ENCODE results near the gene KCNQ5. TPM values are rescaled to one million over a fixed set of nuclear protein-coding genes. Genes with fewer than 3 reads are reported as not detected.

The KCNQ5 gene
- total RNA-seq, 1 experiment from 2014 or later = 17.8 TPM

DNA sequence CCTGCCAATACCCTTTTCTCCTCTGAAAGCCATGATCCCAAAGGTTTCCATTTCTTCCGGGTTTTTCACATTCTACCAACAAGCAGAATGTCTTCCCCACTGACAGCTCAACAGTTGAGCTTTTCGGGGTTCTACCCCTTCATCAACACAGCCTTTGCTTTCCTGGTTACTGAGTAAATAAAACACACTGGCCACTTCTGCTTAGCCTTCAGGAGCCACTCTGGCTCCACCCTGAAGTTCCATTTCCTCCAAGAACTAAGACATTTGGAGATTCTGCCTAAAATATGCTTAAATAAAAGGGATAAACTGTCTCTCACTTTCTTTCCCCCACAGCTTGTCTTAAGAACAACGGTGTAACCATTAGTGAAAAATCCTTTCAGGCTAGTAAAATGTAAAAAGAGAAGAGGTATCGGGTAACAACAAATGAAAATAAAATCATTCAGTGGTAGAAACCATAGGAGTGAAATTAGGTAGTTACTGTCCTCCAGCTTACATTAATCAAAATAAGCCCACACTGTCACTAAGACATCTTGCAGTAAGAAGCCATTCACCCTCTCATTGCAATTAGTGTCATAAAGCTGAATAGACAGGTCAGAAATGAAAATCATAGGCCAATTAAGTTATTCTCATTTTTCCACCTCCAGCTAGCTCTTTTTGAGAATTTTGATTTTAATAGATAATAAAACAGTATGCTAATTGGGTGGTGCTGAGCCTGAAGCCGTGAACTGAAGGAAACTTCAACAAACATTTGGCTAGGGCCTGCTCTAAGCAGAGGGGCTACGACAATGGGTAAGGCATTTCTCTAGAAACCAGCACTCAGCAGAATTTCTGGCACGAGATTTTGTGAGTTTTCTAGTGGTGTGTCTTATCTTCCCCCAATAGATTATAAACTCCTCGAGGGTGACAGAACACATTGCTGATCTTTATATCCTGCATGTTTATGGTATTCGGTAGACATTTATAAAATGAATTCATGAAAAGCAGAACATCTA, 409.2 kb downstream of the KCNQ5 start:
- POLR2A ChIA-PET (ENCODE audit: low non-redundant PET) = no interaction called here

DNA sequence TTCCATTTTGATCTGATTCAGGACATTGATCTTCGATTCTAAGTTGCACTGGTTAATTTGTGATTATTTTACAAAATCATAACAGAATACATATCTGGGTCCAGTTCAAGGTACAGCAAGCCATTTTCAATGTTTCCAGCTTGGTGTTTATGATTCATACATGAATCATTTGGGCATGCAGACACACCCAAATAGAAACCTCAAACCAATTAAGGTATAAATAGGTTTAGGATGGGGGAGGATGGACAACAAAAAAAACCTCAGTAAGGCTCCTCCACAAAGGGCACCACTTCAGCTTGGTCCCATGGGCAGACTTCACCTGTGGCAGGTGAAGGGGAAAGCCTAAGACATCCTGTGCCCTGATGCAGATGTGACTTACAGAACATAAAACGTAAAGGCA, 410.7 kb downstream of the KCNQ5 start:
- no peaks in the 10 kb centered on the region for H3K36me3 ChIP-seq (ENCODE audit: insufficient read depth, low read length, poor library complexity, severe bottlenecking)
- H3K4me1 ChIP-seq (ENCODE audit: insufficient read depth, low read length, poor library complexity, severe bottlenecking) = peaks cover 9% of the 10 kb centered on the region
- BruUV-seq (replicated peaks) = no TSS peak
- H3K27me3 ChIP-seq (replicated peaks; ENCODE audit: insufficient read depth, low read depth, low read length, poor library complexity) = no peaks in the 10 kb centered on the region
- no peak overlapping the region for H3K4me3 ChIP-seq (ENCODE audit: low read depth, low read length, poor library complexity, severe bottlenecking)
- DNase-seq (ENCODE audit: low spot score) = no peak
- POLR2A ChIA-PET (ENCODE audit: low non-redundant PET) = no interaction called here
- CTCF ChIA-PET = no interaction called here
- TF ChIP-seq, protein P1, sequence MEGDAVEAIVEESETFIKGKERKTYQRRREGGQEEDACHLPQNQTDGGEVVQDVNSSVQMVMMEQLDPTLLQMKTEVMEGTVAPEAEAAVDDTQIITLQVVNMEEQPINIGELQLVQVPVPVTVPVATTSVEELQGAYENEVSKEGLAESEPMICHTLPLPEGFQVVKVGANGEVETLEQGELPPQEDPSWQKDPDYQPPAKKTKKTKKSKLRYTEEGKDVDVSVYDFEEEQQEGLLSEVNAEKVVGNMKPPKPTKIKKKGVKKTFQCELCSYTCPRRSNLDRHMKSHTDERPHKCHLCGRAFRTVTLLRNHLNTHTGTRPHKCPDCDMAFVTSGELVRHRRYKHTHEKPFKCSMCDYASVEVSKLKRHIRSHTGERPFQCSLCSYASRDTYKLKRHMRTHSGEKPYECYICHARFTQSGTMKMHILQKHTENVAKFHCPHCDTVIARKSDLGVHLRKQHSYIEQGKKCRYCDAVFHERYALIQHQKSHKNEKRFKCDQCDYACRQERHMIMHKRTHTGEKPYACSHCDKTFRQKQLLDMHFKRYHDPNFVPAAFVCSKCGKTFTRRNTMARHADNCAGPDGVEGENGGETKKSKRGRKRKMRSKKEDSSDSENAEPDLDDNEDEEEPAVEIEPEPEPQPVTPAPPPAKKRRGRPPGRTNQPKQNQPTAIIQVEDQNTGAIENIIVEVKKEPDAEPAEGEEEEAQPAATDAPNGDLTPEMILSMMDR (conservative IDR thresholded peaks at IDR 0.05; ENCODE audit: low read depth, low read length) = no peak
- no peak for TF ChIP-seq EZH2 (IDR thresholded peaks at IDR 0.05; ENCODE audit: borderline replicate concordance, low read depth, low read length, poor library complexity, severe bottlenecking)
- H3K27ac ChIP-seq (ENCODE audit: low read depth, low read length, poor library complexity, severe bottlenecking) = no peak overlapping the region
- H3K9me3 ChIP-seq (ENCODE audit: low read depth, low read length, poor library complexity, severe bottlenecking) = no peaks in the 10 kb centered on the region
- intact Hi-C loops (cut with micrococcal nuclease; ENCODE audit: unreplicated experiment) = no loop called here

More for the DNA sequence above, 409.2 kb downstream of the KCNQ5 start:
- Histone ChIP-seq H3K9me3 (ENCODE audit: low read depth, low read length, poor library complexity, severe bottlenecking) (no peaks in the 10 kb centered on the region), H3K27ac (ENCODE audit: low read depth, low read length, poor library complexity, severe bottlenecking) (no peak overlapping the region), H3K4me1 (ENCODE audit: insufficient read depth, low read length, poor library complexity, severe bottlenecking) (peaks cover 9% of the 10 kb centered on the region), H3K27me3 (replicated peaks; ENCODE audit: insufficient read depth, low read depth, low read length, poor library complexity) (no peaks in the 10 kb centered on the region), H3K36me3 (ENCODE audit: insufficient read depth, low read length, poor library complexity, severe bottlenecking) (no peaks in the 10 kb centered on the region), H3K4me3 (ENCODE audit: low read depth, low read length, poor library complexity, severe bottlenecking) (no peak overlapping the region)
- intact Hi-C loops (cut with micrococcal nuclease; ENCODE audit: unreplicated experiment) = no loop called here
- DNase-seq (ENCODE audit: low spot score) = no peak
- TF ChIP-seq, protein P1 (conservative IDR thresholded peaks at IDR 0.05; ENCODE audit: low read depth, low read length) = no peak
- TF ChIP-seq EZH2 (IDR thresholded peaks at IDR 0.05; ENCODE audit: borderline replicate concordance, low read depth, low read length, poor library complexity, severe bottlenecking) = no peak
- CTCF ChIA-PET = no interaction called here
- BruUV-seq (replicated peaks) = no TSS peak

DNA sequence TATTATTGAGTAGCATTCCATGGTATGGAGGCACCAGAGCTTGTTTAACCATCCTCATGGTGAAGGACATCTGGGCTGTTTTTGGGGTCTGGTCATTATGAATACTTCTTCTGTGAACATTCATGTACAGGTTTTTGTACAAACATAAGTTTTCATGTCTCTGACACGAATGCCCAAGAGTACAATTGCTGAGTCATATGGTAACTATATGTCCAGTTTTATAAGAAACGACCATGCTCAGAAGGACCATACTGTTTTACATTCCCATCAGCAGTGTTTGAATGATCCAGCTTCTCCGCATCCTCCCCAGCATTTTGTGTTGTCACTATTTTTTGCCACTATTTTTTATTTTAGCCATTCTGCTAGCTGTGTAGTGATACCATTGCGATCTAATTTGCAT, 414.8 kb downstream of the KCNQ5 start:
- H3K4me3 ChIP-seq (ENCODE audit: low read depth, low read length, poor library complexity, severe bottlenecking) = no peak overlapping the region
- no peak for DNase-seq (ENCODE audit: low spot score)
- ChIA-PET POLR2A (ENCODE audit: low non-redundant PET) (no interaction called here), CTCF (no interaction called here)
- peaks cover 7% of the 10 kb centered on the region for H3K9me3 ChIP-seq (ENCODE audit: low read depth, low read length, poor library complexity, severe bottlenecking)
- H3K36me3 ChIP-seq (ENCODE audit: insufficient read depth, low read length, poor library complexity, severe bottlenecking) = no peaks in the 10 kb centered on the region
- no peak overlapping the region for H3K27ac ChIP-seq (ENCODE audit: low read depth, low read length, poor library complexity, severe bottlenecking)
- H3K4me1 ChIP-seq (ENCODE audit: insufficient read depth, low read length, poor library complexity, severe bottlenecking) = no peaks in the 10 kb centered on the region
- TF ChIP-seq, protein P1 (conservative IDR thresholded peaks at IDR 0.05; ENCODE audit: low read depth, low read length) = no peak
- no peak for TF ChIP-seq EZH2 (IDR thresholded peaks at IDR 0.05; ENCODE audit: borderline replicate concordance, low read depth, low read length, poor library complexity, severe bottlenecking)
- no peaks in the 10 kb centered on the region for H3K27me3 ChIP-seq (replicated peaks; ENCODE audit: insufficient read depth, low read depth, low read length, poor library complexity)
- intact Hi-C loops (cut with micrococcal nuclease; ENCODE audit: unreplicated experiment) = no loop called here
- BruUV-seq (replicated peaks) = no TSS peak
